GM15510 (cell line): Measurements from ENCODE around the gene SIRPA.

ENCODE experiments used
- POLR2A ChIP-seq: IDR thresholded peaks from 3 replicates; pipeline ENCODE4 v1.6.1; 2011; ENCODE audit warnings: borderline replicate concordance; ENCODE audit not compliant: insufficient read length; ENCODE audit errors: extremely low read depth

SIRPA gene

GRCh38 chr20:1924910-1925861 lies 30.0 kb downstream of the SIRPA start:
- no peak for TF ChIP-seq POLR2A

GRCh38 chr20:1926237-1926636 lies 31.0 kb downstream of the SIRPA start:
- no peak for TF ChIP-seq POLR2A

- TF ChIP-seq POLR2A, result no peak
Measured at GRCh38 chr20:1927217-1927616, 32.0 kb downstream of the SIRPA start.

- no peak for TF ChIP-seq POLR2A
Measured at GRCh38 chr20:1928154-1928553, 32.9 kb downstream of the SIRPA start.

- TF ChIP-seq POLR2A, result no peak
Measured at GRCh38 chr20:1928782-1929181, 33.6 kb downstream of the SIRPA start.

GRCh38 chr20:1929460-1929859 lies 34.3 kb downstream of the SIRPA start:
- no peak for TF ChIP-seq POLR2A

- no peak for TF ChIP-seq POLR2A
Measured at GRCh38 chr20:1930165-1930564, 35.0 kb downstream of the SIRPA start.

- no peak for TF ChIP-seq POLR2A
Measured at GRCh38 chr20:1931830-1932229, 36.6 kb downstream of the SIRPA start.

GRCh38 chr20:1932971-1933370 lies 37.8 kb downstream of the SIRPA start:
- TF ChIP-seq POLR2A, result no peak

GRCh38 chr20:1933465-1933870 lies 38.3 kb downstream of the SIRPA start:
- TF ChIP-seq POLR2A, result no peak

- no peak for TF ChIP-seq POLR2A
Measured at GRCh38 chr20:1934156-1934555, 38.9 kb downstream of the SIRPA start.

- TF ChIP-seq POLR2A, result no peak
Measured at GRCh38 chr20:1934721-1935573, 39.7 kb downstream of the SIRPA start.

- no peak for TF ChIP-seq POLR2A
Measured at GRCh38 chr20:1935696-1936366, 40.6 kb downstream of the SIRPA start.

GRCh38 chr20:1937316-1937976 lies 42.2 kb downstream of the SIRPA start:
- TF ChIP-seq POLR2A, result no peak
